Activated CD4-positive, alpha-beta T cell treated with anti-CD3 and anti-CD28 coated beads, Interleukin-2, Interleukin-6, amounts not matched to agents 100 ng/mL and 50 ng/mL, durations not matched to agents 16 hours and 8 hours (primary cell): ENCODE data around the gene MYCL.
"Not testable (repeated sequence)": the region's sequence is repeated elsewhere in the genome, so short reads cannot be mapped to it uniquely, and the experiment has no call there.

Experiments
- DNase-seq: peaks from one replicate; pipeline ENCODE4 v3.0.0-alpha.2; 2020

The MYCL gene

DNA sequence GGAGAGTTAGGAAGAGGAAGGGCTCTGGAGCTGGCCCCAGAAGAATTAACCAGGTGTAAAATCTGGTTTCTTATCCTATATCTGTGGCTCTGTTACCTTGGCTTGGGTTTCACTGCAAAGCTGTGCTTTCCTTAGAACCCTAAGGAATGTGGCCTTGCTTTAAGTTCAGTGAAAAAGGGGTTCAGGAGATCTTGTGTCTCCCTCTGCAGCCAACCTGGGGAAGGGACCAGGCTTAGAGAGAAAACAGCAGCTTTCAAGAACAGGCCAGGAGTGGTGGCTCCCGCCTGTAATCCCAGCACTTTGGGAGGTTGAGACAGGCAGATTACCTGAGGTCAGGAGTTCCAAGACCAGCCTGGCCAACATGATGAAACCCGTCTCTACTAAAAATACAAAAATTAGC, 16.1 kb upstream of the MYCL start:
- no peak for DNase-seq

GRCh38 chr1:39915499-39916129, 13.9 kb upstream of the MYCL start:
- no peak for DNase-seq

GRCh38 chr1:39913136-39913535, 11.4 kb upstream of the MYCL start:
- DNase-seq: not testable (repeated sequence)

DNA sequence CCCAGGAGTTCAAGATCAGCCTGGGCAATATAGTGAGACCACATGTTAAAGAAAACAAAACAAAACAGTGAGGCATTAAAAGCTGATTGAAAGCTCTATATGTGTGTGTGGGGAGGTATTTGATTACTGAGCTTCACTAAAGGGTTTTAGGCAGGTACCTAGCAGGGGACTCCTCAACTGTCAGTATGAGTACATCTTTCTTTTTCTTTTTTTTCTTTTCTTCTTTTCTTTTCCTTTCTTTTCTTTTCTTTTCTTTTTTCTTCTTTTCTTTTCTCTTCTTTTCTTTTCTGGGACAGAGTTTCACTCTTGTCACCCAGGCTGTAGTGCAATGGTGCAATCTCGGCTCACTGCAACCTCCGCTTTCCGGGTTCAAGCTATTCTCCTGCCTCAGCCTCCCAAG, 8.5 kb upstream of the MYCL start:
- no peak for DNase-seq

GRCh38 chr1:39908534-39908933, 6.8 kb upstream of the MYCL start:
- DNase-seq: no peak

- no peak for DNase-seq
Observed at GRCh38 chr1:39907528-39908453, 6.1 kb upstream of the MYCL start.

- no peak for DNase-seq
Observed at GRCh38 chr1:39905172-39905571, 3.5 kb upstream of the MYCL start.

- DNase-seq: no peak
Observed at GRCh38 chr1:39902460-39902807, 717 bp upstream of the MYCL start.

GRCh38 chr1:39901464-39901713, 328 bp downstream of the MYCL start:
- no peak for DNase-seq

GRCh38 chr1:39900662-39901463, 854 bp downstream of the MYCL start:
- no peak for DNase-seq

DNA sequence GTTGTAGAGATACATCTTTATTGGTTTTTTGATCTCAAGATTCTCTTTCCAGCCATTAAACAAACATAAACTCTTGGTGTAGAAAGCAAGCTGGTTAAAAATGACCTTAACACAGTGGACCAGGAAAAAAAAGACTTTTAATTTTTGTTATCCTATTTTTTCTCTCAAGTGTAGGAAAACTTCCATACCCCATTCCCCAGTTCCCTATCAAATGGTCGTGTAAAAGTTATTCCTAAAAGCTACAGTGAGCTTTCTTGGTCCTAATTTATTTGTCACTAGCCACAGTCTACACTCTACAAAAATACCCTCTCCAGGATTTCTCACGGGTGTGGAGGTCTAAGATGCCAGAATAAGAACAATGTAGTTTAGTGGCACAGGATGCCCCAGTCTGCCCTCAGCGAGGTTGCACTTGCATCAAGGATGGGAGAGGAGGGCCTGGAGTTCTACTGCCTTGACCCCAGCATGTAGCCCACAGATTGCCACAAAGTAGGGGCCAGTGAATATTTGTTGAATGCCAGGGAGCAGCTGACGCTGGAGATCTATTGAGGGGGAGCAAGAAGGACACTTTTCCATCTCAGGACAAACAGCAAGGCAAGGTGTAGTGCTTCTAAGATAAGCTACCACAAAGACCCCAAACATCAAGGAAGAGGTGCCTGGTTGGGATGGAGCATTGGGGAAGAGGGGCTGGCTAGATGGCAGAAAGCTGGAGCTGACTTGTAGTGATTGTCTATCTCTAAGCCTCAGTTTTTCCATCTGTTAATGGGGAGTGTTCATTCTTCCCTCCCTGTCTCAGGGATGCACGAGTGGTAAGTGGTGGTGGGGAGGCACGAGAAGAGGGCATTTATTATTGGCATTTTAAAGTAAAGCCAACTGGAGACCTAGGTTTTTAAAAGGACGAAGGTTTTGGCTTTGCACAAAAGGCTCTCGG, 1.8 kb downstream of the MYCL start:
- no peak for DNase-seq

GRCh38 chr1:39898648-39899603, 2.8 kb downstream of the MYCL start:
- peak; percentile 12 for DNase-seq

GRCh38 chr1:39898191-39898590, 3.5 kb downstream of the MYCL start:
- DNase-seq: no peak

DNA sequence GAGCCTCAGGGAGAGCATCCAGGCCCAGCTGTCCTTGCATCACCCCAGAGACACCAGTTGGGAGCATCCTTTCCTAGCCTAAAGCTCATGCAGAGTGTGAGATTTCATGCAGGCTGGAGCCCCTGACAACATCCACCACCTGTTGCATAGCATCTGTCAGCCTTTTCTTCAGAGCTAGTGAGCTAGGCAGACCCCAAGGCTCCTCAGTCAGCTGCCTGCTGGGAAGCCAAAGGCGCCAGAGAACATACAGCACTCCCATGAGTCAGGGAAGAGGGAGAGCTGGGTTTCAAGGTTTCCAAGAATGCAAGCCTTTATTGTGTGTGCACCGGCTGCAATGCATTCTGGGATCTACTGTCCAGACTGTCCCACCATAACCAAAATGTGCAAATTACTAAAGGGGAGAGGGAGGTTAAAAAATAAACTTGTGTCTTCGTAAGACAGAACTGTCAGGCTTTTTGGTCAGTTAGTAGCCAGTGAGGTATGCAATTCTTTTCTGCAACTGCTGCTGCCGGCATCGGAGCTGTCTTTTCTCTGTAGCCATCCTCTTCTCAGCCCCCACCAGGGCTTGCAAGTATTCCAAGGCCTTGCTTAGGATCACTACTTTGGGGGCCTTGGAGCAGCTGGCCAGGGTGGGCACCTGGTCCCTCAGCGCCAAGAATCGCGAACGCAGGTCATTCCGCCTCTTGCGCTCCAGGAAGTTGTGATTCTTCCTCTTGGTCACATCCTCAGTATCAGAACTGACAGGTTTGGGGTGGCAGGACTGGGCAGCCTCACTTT, 4.6 kb downstream of the MYCL start:
- no peak for DNase-seq

GRCh38 chr1:39895731-39896480, 5.8 kb downstream of the MYCL start:
- no peak for DNase-seq

DNA sequence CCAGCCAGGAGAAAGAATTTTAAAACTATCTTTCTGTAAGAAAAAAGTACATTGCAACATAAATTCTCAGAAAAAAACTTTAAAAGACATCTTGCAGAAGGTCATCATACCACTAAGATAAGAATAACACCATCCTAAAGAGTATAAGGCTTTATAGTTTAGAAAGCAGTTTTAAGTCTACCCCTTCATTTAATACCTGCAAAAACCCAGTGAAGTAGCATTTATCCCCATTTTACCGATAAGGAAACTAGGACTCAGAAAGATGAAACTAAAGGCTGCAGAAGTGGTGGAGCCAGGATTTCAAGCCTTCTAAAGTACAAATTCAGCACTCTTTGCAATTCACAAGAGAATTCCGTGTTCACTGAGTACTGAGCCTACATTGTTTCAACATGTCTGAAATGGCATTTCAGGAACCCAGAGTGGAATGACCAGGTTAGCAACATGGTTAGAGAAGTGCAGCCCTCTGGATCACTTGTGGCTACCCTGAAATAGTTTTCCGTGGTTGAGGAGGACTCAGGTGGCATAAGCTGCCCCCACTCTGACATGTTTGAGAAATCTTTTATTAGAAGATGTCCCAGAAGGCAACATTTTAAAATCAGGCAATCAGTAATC, 6.7 kb downstream of the MYCL start:
- DNase-seq: no peak

GRCh38 chr1:39892601-39893595, 8.8 kb downstream of the MYCL start:
- DNase-seq: no peak

DNA sequence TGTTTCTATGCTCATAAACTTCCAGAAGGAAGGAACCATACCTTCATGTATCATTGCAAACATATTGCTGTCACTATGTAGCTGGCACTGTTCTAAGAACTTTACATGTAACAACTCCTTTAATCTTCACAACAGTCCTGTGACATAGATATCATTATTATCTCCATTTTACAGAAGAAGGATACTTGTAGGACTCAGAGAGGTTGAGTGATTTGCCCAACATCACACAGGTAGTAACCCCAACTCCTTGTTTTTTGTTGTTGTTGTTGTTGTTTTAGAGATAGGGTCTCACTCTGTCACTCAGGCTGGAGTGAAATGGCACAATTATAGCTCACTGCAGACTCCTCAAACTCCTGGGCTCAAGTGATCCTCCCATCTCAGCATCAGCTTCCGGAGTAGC, 10.8 kb downstream of the MYCL start:
- no peak for DNase-seq
